Measurements from ENCODE around the gene PTPRN2. TPM values are rescaled to one million over a fixed set of nuclear protein-coding genes. Genes with fewer than 3 reads are reported as not detected.
"Not testable (repeated sequence)": the region's sequence is repeated elsewhere in the genome, so short reads cannot be mapped to it uniquely, and the experiment has no call there.

The PTPRN2 gene
- total RNA-seq, 1 experiment from 2014 or later, result 2.9 TPM

GRCh38 chr7:158055726-158056510, 531.7 kb downstream of the PTPRN2 start:
- no peak for DNase-seq (ENCODE audit: extremely low read depth, low read depth)

- DNase-seq (ENCODE audit: extremely low read depth, low read depth), result no peak
Measured at GRCh38 chr7:158054611-158055010, 533.0 kb downstream of the PTPRN2 start.

GRCh38 chr7:158054081-158054480, 533.5 kb downstream of the PTPRN2 start:
- DNase-seq (ENCODE audit: extremely low read depth, low read depth), result no peak

- no peak for DNase-seq (ENCODE audit: extremely low read depth, low read depth)
Measured at GRCh38 chr7:158053183-158053915, 534.3 kb downstream of the PTPRN2 start.

- no peak for DNase-seq (ENCODE audit: extremely low read depth, low read depth)
Measured at GRCh38 chr7:158052381-158053060, 535.1 kb downstream of the PTPRN2 start.

GRCh38 chr7:158051776-158052175, 535.8 kb downstream of the PTPRN2 start:
- no peak for DNase-seq (ENCODE audit: extremely low read depth, low read depth)

GRCh38 chr7:158050978-158051651, 536.5 kb downstream of the PTPRN2 start:
- DNase-seq (ENCODE audit: extremely low read depth, low read depth), result no peak

GRCh38 chr7:158050441-158050977, 537.1 kb downstream of the PTPRN2 start:
- DNase-seq (ENCODE audit: extremely low read depth, low read depth), result no peak

GRCh38 chr7:158049271-158049670, 538.4 kb downstream of the PTPRN2 start:
- DNase-seq (ENCODE audit: extremely low read depth, low read depth), result no peak

GRCh38 chr7:158048569-158048968, 539.1 kb downstream of the PTPRN2 start:
- no peak for DNase-seq (ENCODE audit: extremely low read depth, low read depth)

- no peak for DNase-seq (ENCODE audit: extremely low read depth, low read depth)
Measured at GRCh38 chr7:158047391-158048059, 540.1 kb downstream of the PTPRN2 start.

- DNase-seq (ENCODE audit: extremely low read depth, low read depth), result not testable (repeated sequence)
Measured at GRCh38 chr7:158046246-158046645, 541.4 kb downstream of the PTPRN2 start.

- no peak for DNase-seq (ENCODE audit: extremely low read depth, low read depth)
Measured at GRCh38 chr7:158044482-158044823, 543.2 kb downstream of the PTPRN2 start.

- no peak for DNase-seq (ENCODE audit: extremely low read depth, low read depth)
Measured at GRCh38 chr7:158043551-158044481, 543.8 kb downstream of the PTPRN2 start.

GRCh38 chr7:158042156-158042880, 545.3 kb downstream of the PTPRN2 start:
- DNase-seq (ENCODE audit: extremely low read depth, low read depth), result no peak

GRCh38 chr7:158040199-158040598, 547.4 kb downstream of the PTPRN2 start:
- DNase-seq (ENCODE audit: extremely low read depth, low read depth), result no peak

GRCh38 chr7:158039270-158039669, 548.4 kb downstream of the PTPRN2 start:
- no peak for DNase-seq (ENCODE audit: extremely low read depth, low read depth)

GRCh38 chr7:158037211-158037610, 550.4 kb downstream of the PTPRN2 start:
- no peak for DNase-seq (ENCODE audit: extremely low read depth, low read depth)

Measured in NCI-H460 (cell line).